ENCODE measurements around the gene CCNY.
"Not testable (repeated sequence)": the region's sequence is repeated elsewhere in the genome, so short reads cannot be mapped to it uniquely, and the experiment has no call there.

The CCNY gene

GRCh38 chr10:35520996-35521395 is 184.7 kb downstream of the CCNY start:
- DNase-seq (ENCODE audit: low spot score), result no peak

- DNase-seq (ENCODE audit: low spot score), result peak; percentile 5
Measured at GRCh38 chr10:35523670-35524225, 187.4 kb downstream of the CCNY start.

- DNase-seq (ENCODE audit: low spot score), result no peak
Measured at GRCh38 chr10:35526746-35527145, 190.4 kb downstream of the CCNY start.

- DNase-seq (ENCODE audit: low spot score), result no peak
Measured at GRCh38 chr10:35532141-35532540, 195.8 kb downstream of the CCNY start.

GRCh38 chr10:35533565-35533964 is 197.3 kb downstream of the CCNY start:
- no peak for DNase-seq (ENCODE audit: low spot score)

GRCh38 chr10:35535136-35535535 is 198.8 kb downstream of the CCNY start:
- no peak for DNase-seq (ENCODE audit: low spot score)

- no peak for DNase-seq (ENCODE audit: low spot score)
Measured at GRCh38 chr10:35536789-35537188, 200.5 kb downstream of the CCNY start.

- DNase-seq (ENCODE audit: low spot score), result not testable (repeated sequence)
Measured at GRCh38 chr10:35537925-35538324, 201.6 kb downstream of the CCNY start.

- DNase-seq (ENCODE audit: low spot score), result no peak
Measured at GRCh38 chr10:35540296-35541164, 204.2 kb downstream of the CCNY start.

- DNase-seq (ENCODE audit: low spot score), result no peak
Measured at GRCh38 chr10:35541720-35542119, 205.4 kb downstream of the CCNY start.

- no peak for DNase-seq (ENCODE audit: low spot score)
Measured at GRCh38 chr10:35542303-35542702, 206.0 kb downstream of the CCNY start.

GRCh38 chr10:35545079-35545657 is 208.9 kb downstream of the CCNY start:
- no peak for DNase-seq (ENCODE audit: low spot score)

GRCh38 chr10:35545878-35546590 is 209.7 kb downstream of the CCNY start:
- no peak for DNase-seq (ENCODE audit: low spot score)

- peak; percentile 18 for DNase-seq (ENCODE audit: low spot score)
Measured at GRCh38 chr10:35546824-35547225, 210.5 kb downstream of the CCNY start.

GRCh38 chr10:35552650-35553342 is 216.5 kb downstream of the CCNY start:
- no peak for DNase-seq (ENCODE audit: low spot score)

- DNase-seq (ENCODE audit: low spot score), result no peak
Measured at GRCh38 chr10:35554036-35554435, 217.7 kb downstream of the CCNY start.

- no peak for DNase-seq (ENCODE audit: low spot score)
Measured at GRCh38 chr10:35554461-35555056, 218.2 kb downstream of the CCNY start.

GRCh38 chr10:35555962-35556930 is 219.9 kb downstream of the CCNY start:
- DNase-seq (ENCODE audit: low spot score), result no peak

GRCh38 chr10:35558276-35558675 is 222.0 kb downstream of the CCNY start:
- DNase-seq (ENCODE audit: low spot score), result no peak

GRCh38 chr10:35559416-35559815 is 223.1 kb downstream of the CCNY start:
- no peak for DNase-seq (ENCODE audit: low spot score)
